ENCODE data around the gene HHAT.

The HHAT gene

DNA sequence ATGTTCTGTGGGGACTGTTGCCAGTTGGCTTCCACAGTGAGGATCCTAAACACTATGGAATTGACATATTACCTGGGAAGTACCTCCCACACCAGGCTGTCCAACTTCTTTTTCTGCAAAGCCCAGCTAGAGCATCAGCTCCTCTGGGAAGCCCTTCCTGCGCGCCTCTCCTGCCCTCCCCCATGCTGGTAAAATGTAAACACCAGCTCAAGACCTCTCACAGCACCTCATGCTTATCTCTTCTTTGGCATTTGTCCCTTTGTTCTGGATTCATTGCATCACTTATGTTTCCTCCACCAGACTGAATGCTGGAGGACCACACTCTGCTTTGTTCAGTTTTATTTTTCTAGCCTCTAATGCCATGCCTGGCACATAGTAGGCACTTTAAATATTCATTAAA lies 172.1 kb downstream of the HHAT start:
- no peak for DNase-seq

DNA sequence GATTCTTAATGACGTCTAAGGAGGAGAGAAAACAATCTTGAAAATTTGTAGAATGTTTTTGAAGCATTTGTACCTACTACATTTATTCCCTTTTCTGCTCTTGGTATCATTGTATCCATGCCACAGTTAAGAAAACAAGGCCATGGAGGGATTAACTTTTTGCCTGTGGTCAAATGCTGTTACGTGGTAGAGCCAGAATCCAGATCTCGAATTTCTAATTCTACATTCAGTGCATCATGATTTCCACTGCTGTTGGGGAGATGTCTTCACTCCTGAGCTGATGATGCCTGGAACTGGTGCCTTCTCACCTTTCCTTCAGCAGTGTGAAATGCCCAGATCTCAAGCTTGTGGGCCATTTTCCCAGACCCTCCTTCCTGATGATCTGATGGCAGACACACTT lies 175.6 kb downstream of the HHAT start:
- no peak for DNase-seq

DNA sequence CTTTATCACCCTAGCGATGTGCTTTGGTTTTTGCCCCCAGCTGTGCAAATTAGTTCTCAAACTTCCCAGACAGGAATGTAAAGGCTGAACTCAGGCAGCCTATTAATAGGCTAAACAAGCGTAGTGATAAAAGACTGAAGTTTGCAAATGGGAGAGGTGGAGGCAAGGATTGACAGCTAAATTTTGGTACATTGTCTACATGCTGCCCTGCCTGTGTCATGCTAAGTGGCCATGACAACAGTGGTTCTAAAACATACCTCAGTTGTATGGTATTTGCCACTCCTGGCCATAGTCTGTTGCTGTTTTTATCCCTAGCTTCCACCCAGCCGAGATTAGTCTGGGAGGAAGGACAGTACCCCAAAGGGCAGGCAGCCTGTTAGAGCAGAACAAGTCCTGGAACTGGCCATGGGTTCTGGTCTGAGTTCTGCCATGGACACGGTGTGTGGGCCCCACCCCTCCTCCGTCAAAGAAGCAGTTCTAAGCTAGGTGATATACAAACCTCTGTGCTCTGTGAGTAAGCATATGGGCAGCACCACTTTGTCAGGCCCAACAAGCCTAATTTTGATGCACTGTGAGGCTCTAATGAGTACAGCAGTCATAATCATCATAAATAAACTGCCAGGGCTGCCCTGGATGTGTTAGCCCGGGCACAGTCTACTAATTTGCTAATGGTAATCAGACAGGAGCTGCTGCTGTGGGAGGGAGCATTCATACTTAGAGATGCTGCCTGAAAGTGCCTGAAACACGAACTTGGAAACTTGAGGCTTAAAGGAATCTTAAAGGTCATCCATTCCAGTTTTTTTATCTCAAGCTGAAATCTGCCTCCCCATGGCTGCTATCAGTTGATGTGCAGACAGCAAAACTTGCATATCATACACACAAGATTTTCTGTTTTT lies 177.1 kb downstream of the HHAT start:
- DNase-seq: no peak

DNA sequence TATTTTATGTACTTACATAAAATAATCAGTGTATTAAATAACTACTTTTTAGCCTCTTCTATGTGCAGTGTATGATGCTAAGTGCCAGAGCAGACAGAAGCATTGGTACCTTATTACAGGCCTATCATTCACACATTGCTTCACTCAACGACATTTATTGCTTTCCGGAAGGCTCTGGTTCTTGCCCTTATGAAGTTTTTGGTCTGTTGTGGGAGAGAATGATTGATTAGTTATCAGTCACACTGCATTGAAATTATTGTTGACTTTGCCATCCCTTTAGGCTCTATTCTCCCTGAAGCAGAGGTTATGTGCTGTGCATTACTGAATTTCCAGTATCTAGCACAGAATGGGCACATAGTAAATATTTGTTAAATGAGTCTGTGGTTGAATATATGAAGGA lies 178.0 kb downstream of the HHAT start:
- no peak for DNase-seq

DNA sequence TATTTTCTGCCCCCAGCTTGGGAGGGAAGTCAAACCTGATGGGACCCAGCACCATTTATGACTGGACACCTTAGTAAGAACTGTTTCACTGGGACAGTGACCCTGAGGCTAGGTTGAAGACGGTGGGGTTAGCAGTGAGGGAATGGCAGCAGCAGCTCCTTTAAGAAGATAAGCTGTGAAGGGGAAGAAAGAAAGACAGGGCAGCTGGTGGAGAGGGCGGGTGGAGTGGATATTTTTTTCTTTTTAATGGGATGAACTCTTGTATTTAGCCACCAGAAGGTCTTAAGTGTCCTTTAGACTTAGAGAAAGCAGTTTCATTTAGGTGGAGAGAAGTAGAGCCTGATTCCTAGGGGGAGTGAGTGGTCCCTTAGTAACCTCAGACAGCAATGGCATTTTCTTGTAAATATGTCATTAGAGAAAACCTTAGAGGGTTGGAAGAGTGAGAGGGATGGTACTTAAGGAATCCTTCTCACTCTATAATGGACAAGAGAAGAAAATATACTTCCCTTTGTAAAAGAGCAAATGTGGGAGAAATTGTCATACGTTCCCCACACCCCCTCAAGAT lies 187.5 kb downstream of the HHAT start:
- DNase-seq: no peak

DNA sequence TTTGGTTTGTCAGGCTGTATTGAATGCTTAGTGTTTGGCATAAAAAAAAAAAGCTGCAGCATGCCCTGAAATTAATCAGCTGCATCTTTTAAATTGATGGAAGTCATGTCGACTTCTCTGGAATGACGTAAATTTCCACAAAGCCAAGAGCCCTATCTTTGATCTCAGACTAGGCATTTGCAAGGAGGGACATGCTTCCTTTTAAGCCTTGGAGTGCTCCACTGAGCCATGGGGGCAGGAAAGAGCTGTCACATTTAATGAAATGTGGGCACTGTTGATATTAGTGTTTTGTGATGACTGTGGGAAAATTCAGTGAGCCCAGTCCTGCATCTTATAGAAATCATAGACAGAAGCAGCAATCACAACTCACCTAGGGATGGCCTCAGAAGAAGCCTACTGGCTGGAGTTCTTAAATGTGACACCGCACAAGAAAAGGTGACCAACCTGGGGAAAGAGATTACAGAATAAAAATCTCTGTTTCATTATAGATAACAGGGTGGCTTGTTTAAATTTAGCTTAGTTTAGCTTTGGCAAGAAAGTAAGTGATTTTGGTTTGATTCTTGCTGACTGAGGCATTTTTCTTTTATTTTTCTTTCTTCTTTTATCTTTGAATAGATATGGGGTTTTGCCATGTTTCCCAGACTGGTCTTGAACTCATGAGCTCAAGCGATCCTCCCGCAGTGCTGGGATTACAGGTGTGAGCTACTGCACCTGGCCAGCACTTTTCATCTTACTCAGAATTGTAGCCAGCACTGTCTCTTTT lies 188.2 kb downstream of the HHAT start:
- no peak for DNase-seq

DNA sequence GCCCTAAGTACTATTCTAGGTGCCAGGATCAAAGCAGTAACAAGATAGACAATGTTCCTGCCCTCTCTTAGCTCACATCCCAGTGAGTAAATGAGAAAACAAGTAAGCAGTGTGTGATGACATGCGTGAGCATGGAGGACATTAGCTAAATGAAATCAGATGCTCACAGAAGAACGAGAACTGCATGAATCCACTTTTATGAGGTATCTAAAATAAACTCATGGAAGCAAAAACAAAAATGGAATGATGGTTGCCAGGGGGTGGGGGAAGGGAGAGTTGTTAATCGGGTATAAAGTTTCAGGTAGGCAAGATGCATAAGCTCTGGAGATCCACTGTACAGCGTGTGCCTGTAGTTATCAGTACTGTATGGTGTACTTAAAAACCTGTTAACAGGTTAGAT lies 195.1 kb downstream of the HHAT start:
- no peak for DNase-seq

DNA sequence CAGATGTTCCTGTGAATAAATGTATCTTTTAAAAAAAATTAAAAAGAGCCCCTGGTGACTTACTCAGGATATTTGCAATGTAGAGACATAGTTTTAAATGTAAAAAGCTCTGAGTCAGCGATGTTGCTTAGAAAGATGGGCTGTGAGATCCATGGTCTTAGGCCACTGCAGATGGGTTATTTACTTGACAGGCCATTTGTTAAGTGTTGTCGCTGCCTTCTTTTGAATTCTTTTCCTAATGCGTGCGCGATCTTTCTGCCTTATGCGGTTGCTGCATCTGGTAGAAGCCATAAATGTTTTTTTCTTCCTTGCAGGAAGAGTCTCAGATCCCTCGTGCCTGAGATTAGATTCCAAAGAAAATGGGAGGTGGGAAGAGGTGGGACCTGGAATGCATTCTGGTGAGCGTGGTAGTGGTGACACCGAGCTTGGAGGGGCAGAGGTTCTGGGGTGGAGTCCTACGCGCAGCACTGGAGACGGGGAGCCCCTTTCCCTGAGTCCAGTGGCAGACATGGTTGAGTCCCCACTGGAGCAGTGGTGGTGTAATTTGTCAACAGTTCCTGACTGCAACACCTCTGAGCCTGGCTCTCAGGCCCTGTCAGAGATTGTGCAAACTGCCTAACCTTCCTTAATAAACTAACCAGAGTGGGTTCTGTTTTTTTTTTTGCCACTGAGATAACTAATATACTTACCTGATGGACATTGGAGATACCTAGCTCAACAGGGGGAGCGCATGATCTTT lies 197.2 kb downstream of the HHAT start:
- no peak for DNase-seq

DNA sequence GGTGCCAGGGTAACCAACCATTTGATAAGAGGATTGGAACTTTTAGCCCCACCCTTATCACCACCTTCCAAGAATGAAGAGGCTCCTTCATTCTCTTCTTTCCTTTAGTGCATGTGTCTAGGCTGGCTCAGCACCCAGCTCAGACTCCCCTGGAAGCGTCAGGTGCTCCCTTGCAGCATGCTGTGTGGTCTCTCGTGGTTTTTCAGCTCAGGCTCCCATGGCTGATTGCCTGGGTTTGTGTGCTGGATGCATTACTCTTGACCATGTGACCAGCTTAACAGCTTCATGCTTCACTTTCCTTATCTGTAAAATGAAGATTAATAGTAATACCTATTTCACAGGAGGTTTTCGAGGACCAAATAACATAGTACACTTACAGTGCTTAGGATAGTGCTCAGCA lies 198.4 kb downstream of the HHAT start:
- no peak for DNase-seq

DNA sequence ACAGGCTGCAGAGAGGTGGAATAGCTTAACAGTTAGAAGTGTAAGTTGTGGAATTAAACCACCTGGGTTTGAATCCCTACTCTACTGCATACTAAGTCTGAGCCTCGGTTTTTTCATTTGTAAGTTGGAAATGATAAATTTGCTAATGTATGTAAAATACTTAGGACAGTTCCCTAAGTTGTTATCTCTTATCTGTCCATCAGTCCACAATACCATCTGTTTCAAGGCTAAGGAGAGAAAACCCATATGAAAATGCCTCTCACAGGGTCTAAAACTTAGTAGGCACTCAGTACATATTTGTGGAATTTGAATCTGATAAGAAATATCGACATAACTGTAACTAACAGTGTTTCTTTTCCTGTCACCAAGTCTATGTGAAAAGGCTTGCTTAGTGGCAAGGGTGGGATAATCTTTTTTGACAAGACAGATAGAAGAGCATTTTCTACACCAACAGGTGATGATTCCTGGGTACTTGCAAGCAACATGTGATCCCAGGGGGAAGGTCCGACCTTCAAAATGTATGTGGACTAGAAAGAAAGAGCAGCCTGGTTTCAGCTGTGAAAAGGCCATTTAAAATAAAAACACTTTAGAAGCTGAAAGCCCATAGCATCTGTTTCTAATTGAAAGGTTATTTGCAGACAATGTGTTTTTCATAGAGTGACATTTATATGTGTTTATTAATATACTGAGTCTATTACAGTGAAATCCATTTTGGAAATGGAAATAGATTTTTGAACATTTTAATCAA lies 202.9 kb downstream of the HHAT start:
- no peak for DNase-seq

DNA sequence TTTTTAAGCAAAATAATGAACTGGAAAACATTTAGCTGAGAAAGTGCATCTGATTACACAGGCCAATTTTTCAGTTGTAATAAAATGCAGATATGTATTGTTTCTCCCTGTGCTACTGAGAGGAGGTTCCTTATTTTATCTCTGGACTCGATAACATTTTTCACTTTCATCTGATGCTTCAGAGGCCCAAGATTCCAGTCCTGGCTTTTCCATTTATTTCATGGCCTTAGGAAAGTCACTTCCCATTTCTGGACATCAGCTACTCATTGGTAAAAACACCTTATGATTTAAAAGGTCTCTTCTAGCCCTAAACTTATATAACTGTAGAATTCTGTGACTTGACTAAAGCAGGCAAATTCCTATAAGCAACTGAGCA lies 203.5 kb downstream of the HHAT start:
- no peak for DNase-seq

DNA sequence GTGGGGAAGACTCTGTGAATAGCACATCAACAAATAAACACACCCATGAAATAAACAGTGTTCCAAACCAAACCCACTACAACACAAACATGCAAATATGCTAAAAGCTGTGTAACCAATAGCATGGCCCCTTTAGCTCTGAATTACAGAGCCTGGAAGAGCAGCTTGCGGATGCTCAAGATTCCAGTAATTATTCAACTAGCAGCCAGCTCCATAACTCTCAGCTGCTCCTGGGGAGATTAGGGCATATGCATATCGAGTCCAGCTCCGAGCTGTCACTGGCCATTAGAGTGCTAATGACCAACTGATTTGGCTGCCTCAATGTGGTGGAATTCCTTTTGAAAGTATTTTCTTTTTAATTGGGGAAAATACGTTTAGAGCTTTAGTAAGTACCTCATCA lies 207.1 kb downstream of the HHAT start:
- no peak for DNase-seq

DNA sequence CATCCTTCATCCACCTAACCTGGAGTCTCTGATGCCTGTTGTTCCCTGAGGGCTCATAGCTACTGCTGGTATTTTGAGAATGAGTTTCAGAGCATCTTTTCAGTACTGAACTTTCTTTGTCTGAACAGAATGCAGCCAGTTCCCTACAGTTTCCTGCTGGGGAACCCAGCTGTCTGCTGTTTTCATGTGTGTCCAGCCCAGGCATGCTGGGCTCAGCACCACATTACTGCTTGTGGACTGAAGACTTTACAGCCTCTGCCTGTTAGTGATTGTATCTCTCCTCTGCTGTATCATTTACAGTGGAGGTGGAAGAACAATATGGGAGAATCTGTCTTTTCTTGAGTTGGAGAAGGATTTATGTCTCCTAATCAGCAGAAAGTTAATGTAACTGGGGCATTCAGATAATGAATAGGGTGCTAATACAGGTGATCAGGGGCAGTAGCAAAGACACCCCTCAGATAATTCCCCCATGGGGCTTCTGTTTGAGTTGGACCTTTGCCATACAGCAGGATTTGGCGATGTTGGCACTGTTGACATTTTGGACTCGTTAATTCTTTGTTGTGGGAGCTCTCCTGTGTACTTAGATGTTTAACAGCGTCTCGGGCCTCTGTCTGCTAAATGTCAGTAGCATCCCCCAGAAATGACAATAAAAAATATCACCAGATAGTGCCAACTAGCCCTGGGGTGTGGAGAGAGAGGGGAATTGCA lies 207.7 kb downstream of the HHAT start:
- no peak for DNase-seq

DNA sequence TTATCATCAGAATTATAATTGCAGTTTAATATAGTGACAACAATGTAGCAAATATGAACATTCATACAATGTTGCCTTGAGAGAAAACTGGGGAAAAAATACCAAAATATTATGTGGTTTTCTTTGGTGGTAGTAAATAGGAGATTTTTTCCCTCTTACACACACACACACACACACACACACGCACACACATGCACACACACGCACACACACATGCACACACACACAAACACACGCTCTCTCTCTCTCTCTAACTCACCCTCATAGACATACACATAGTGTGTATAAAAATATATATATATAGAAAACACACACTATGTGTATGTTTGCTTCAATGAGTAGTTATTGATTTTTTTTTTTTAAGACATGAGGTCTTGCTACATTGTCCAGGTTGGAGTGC lies 211.6 kb downstream of the HHAT start:
- DNase-seq: no peak

DNA sequence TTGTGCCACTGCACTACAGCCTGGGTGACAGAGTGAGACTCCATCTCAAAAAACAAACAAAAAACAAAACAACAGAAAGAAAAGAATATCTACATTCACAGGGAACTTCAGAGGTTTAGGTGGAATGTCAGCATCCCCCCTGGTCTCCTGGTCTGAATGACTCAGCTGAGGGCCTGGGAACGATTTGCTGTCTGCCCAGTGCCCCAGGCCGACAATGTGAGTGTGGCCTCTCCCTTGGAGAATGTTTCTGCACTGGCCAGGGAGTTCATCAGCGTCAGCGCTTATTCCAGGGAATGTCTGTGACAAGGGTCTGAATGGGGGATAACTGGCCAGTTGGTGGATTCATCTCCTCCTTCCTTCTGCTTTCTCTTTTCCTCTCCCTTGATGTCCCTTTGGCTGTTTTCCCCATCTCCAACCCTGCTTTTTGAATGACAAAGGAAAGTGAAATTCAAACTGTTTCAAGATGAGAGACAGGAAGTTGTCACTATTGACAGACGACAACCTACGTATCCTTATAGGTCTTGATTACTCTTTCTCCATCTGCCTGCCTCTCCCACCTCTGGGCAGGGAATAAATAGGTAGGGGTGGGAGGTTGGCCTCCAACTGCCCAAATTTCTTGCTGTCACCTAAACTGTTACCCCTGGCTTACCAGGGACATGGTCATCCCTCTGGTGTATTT lies 213.1 kb downstream of the HHAT start:
- no peak for DNase-seq

DNA sequence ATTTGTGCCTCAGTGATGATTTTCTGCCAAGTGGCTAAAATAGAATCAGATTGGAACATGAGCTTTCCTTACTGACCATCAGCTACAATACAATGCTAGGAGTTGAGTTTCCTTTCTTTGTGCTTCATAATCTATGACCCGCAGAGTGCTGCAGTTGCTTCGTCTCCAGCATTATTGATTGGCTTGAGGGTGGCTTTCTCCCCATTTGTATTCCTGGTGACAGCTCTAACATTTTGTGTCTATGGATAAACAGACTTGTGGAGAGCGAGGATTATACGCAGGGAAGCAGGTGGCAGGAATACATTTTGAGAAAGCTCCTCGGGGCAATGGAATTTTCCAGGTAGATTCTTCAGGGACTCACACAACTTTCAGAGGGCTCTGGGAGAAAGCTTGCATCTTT lies 223.2 kb downstream of the HHAT start:
- no peak for DNase-seq

DNA sequence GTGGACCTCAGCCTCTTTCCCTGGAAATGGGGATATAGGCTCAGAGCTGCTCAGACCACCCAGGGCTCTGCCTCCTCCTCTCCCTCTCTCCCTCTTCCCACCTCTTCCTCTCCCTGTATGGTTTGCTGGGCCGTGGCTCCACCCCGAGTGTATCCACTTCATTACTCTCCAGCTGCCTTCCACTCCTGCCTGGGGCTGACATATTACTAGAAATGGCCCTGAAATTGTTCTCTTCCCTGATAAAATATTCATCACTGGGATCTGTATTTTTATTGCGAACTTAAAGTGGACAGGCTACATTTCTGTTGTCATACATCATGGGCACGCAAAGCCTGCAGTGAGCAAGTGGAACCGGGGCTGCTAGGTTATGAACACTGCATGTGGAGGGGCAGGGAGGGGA lies 225.0 kb downstream of the HHAT start:
- no peak for DNase-seq

DNA sequence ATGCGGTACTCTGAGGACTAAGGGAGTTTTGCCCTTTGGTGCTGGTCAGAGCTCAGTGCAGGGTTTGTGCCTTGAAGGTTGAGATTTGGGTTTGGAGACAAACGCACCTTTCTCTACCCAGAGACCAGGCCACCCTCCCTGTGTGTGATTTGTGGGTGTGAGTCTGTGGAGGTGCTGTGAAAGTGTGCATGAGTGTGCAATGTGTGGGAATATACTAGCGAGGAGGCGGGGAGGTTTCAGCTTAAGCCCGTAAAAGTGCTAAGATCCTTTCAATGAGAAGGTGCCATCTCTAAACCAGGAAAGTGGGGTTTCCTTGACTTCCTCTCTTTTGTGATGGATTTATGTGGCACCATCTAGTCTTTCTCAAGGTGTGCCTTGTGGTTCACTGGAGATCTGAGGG lies 225.7 kb downstream of the HHAT start:
- DNase-seq: no peak

DNA sequence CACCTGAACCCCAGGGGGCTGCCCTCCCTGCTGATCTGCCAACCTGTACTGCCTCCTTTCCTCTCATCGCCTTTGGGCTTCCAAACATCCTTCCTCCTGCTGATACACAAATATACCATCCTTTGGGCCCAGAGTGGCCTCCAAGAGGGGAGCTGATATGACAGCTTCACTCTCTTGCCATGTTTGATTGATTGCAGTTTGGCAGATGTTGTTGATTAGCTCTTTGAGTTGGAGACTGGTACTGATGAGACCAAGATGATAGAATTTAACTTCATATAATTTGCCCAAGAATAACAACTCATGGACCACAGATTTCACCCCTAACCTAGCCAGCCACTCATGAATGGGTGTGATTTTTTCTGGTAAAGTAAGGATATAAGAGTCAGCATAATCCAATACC lies 227.8 kb downstream of the HHAT start:
- DNase-seq: no peak

DNA sequence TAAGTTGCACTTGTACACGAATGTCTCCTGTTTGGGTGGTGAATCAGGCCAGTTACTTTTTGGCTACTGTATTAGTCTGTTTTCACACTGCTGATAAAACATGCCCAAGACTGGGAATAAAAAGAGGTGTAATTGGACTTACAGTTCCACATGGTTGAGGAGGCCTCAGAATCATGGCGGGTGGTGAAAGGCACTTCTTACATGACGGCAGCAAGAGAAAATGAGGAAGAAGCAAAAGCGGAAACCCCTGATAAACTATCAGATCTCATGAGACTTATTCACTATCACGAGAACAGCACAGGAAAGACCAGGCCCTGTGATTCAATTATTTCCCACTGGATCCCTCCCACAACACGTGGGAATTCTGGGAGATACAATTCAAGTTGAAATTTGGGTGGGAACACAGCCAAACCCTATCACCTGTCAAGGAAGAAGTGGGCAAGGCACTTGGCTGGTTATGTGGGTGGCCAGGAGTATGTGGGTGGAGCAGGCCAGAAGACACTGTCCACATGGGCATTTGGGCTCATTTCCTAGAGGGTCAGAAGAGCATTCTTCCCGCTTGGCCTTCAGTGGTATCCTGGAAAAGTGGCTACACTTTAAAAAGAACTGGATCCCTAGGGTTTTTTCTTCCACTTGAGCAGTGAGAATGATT lies 228.8 kb downstream of the HHAT start:
- DNase-seq: no peak

DNA sequence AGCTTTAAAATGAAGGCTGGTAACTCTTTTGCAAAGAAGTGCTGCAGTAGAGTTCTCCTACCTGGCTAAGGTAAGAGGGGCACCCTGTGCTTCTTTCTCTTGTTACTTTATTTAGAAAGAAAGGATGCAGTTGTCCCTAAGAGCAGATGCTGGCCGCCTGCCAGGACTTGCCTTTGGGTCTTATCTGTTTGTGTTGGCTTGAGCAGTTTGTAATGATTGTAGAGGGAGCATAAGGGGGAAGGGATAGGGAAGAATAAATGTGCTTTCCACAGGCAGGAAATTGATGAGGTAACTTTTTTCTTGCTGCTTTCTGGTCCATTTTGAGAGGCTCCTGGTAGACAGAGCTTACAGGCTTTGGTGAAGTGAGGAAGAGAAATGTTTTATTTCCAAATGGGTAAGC lies 229.6 kb downstream of the HHAT start:
- no peak for DNase-seq
